ENCODE data around the gene GUCD1. TPM values are rescaled to one million over a fixed set of nuclear protein-coding genes. Genes with fewer than 3 reads are reported as not detected.

GUCD1 gene
- total RNA-seq, 1 experiment from 2014 or later, result 48.7 TPM

- no peaks in the 10 kb centered on the region for H3K9me3 ChIP-seq (ENCODE audit: control insufficient read depth in 1 of 2, insufficient read depth in 1 of 2, low read depth in 1 of 2, low read length in 2 of 2)
- CTCF ChIA-PET, result no interaction called here
- DNase-seq (ENCODE audit: low read depth, low spot score) (no peak), ATAC-seq (no peak)
- no TSS peak for BruUV-seq (replicated peaks)
- no peaks in the 10 kb centered on the region for H3K9me2 ChIP-seq (ENCODE audit: insufficient read depth)
- RAD21 ChIA-PET (ENCODE audit: low non-redundant PET in 1 of 2, low total read pairs in 2 of 2, uncharacterized antibody in 2 of 2, unreplicated experiment in 2 of 2), result no interaction called here
- H4K20me1 ChIP-seq (ENCODE audit: insufficient read depth), result no peaks in the 10 kb centered on the region
- peaks cover 0 to 5% of the 10 kb centered on the region in 2 experiments; a peak in 2 of 4 replicates for H3K36me3 ChIP-seq (ENCODE audit: control insufficient read depth in 1 of 2, insufficient read depth in 2 of 2, low read length in 2 of 2)
- H3K4me2 ChIP-seq (ENCODE audit: low read length), result no peak overlapping the region
- no peaks in the 10 kb centered on the region for H3K4me1 ChIP-seq (ENCODE audit: control insufficient read depth in 1 of 2, insufficient read depth in 2 of 2, low read length in 2 of 2)
- H3K9ac ChIP-seq (ENCODE audit: low read length), result no peak overlapping the region
- intact Hi-C loops (cut with micrococcal nuclease), result no loop called here
- POLR2A ChIA-PET, result interaction anchor here (0.6 kb wide), 1 partner anchor 9 kb away, joined by 4 read pairs; no protein-coding TSS in a partner anchor
- H2AFZ ChIP-seq (ENCODE audit: low read depth, low read length, poor library complexity, severe bottlenecking), result no peak overlapping the region
- TF ChIP-seq CBX3 (IDR thresholded peaks at IDR 0.05; ENCODE audit: low read depth) (no peak), SIN3A (IDR thresholded peaks at IDR 0.05; ENCODE audit: low read depth) (no peak), SP1 (IDR thresholded peaks at IDR 0.05; ENCODE audit: low read depth) (no peak), MAX (IDR thresholded peaks at IDR 0.05) (no peak), JUND (IDR thresholded peaks at IDR 0.05) (no peak), EGR1 (IDR thresholded peaks at IDR 0.05; ENCODE audit: low read depth) (no peak), REST (IDR thresholded peaks at IDR 0.05; ENCODE audit: low read depth) (no peak), ZBTB33 (IDR thresholded peaks at IDR 0.05; ENCODE audit: extremely low read depth, insufficient replicate concordance, low read length) (no peak), ELF1 (IDR thresholded peaks at IDR 0.05; ENCODE audit: borderline replicate concordance, low read depth) (no peak)
- no peaks in the 10 kb centered on the region for H3K79me2 ChIP-seq (ENCODE audit: insufficient read depth, low read length)
- H3K27me3 ChIP-seq (ENCODE audit: insufficient read depth, low read length), result no peaks in the 10 kb centered on the region
- H3K27ac ChIP-seq (ENCODE audit: low read depth, low read length), result no peak overlapping the region
- H3K4me3 ChIP-seq (replicated peaks in 1 of 2; ENCODE audit: low read depth in 1 of 2, low read length in 2 of 2), result no peak overlapping the region
Measured at GRCh38 chr22:24541681-24542515, 13.0 kb downstream of the GUCD1 start.
